Activated T-helper 2 cell treated with anti-CD3 and anti-CD28 coated beads, Interferon-gamma antibody, Interleukin-2, Interleukin-4, amounts not matched to agents 10 μg/mL and 5 μg/mL and 100 μg/mL, durations not matched to agents 14 hours and 24 hours and 36 hours (primary cell): Measurements from ENCODE around the gene MYH14. TPM values are rescaled to one million over a fixed set of nuclear protein-coding genes. Genes with fewer than 3 reads are reported as not detected.

ENCODE experiments used
- DNase-seq: peaks from one replicate; pipeline ENCODE4 v3.0.0; 2021; ENCODE audit warnings: low spot score
- H3K27ac Mint-ChIP-seq: one replicate; pipeline ENCODE4 v1.8.0; 2021; ENCODE audit warnings: mixed read lengths
- H3K27me3 Mint-ChIP-seq: one replicate; pipeline ENCODE4 v1.8.0; 2021; ENCODE audit warnings: low read depth, mixed read lengths
- H3K36me3 Mint-ChIP-seq: one replicate; pipeline ENCODE4 v1.8.0; 2021; ENCODE audit warnings: low read depth, mixed read lengths
- H3K4me1 Mint-ChIP-seq: one replicate; pipeline ENCODE4 v1.8.0; 2021; ENCODE audit warnings: low read depth, mixed read lengths
- H3K4me3 Mint-ChIP-seq: one replicate; pipeline ENCODE4 v1.8.0; 2021; ENCODE audit warnings: low read depth, mild to moderate bottlenecking, moderate library complexity, mixed read lengths
- H3K9me3 Mint-ChIP-seq: one replicate; pipeline ENCODE4 v1.8.0; 2021; ENCODE audit warnings: mixed read lengths
- intact Hi-C: fragments of 100-400 bp; cut with micrococcal nuclease; formaldehyde crosslinking; loops from one replicate; pipeline ENCODE4 v1.15.1; 2023
- total RNA-seq: library from RNA; stranded (reverse); gene quantifications from 2 replicates; pipeline ENCODE4 v1.2.3, GENCODE V29; 2022

MYH14 gene
- total RNA-seq, 1 donor from 2014 or later, result not detected

DNA sequence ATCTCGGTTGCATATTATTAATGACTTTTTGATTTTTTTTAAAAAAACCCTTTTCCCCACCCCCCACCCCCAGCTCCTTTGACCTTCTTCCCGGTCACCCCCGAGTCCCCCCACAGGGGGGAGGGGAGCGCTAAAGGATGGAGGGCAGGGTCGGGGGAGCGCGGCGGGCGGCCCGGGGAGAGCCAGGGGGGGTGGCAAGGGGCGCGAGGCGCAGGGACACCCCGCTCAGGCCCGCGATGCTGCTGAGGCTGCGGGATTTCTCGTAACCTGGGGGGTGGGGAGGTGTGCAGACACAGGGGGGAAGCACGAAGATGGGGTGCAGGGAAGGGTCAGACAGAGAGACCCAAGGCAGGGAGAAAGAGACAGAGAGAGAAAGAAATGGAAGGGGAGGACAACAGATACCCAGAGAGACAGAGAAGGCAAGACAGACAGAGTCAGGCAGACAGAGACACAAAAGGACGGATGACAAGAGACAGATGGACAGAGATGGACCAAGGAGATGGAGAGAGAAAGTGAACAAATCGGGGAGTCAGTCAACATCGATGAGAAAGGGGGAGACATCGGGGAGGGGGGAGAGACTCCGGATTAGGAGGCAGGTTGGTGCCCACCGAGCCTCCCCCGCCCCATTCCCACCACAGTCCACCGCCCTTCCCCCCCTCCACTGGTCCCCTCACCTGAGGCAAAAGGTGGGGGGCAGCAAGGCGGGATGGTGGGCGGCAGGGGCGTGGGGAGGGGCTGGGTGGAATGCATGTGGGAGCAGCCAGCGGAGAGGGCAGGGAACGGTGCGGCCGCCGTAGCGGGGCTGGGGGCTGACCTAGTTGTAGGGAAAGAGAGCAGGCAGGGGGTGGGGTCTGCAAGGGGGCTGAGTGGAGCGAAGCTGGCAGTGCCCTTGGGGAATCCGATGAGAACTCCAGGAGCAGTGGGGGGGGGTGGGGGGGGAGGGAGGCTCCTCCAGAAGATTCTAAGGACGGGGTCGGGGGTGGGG is 111.6 kb downstream of the MYH14 start:
- no peak for DNase-seq
- intact Hi-C loops, result no loop called here
- no peaks in the 10 kb centered on the region for H3K36me3 Mint-ChIP-seq
- no peaks in the 10 kb centered on the region for H3K9me3 Mint-ChIP-seq
- peaks cover 9% of the 10 kb centered on the region for H3K4me1 Mint-ChIP-seq
- peaks cover 41% of the 10 kb centered on the region for H3K27me3 Mint-ChIP-seq
- peak overlapping the region; percentile 57 for H3K27ac Mint-ChIP-seq
- H3K4me3 Mint-ChIP-seq, result peak overlapping the region; percentile 69

DNA sequence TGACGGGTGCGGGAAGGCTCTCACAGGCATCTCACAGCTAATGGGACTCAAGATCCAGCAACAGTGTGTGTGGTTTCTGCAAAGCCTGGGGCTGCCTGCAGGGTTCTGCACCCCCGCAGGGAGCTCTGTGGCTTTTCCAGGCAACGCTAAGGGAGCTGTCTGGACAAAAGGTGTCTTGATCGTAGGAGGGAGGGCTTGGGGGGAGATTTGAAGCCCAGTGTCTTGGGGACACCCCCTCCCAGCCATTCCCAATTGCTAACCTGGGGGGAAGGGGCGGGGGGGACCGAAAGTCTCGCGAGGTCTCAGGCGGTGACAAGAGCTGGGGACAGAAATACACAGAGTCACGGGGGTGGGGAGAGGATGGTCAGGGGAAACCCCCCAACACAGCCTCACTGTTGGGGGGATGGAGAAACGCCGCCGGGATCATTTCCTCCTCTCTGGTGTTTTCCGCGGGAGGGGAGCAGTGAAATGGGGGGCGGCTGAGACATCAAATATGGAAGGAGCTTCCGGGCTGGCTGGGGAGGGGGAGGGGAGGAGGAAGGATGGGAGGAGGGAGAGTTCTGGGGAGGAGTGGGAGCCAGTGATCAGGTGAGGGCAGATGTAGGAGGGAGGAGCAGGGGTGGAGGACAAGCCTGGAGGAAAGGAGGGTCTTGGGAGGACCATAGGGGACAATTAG is 112.5 kb downstream of the MYH14 start:
- intact Hi-C loops, result no loop called here
- peak overlapping the region; percentile 77 for H3K4me3 Mint-ChIP-seq
- H3K36me3 Mint-ChIP-seq, result no peaks in the 10 kb centered on the region
- peak overlapping the region; percentile 33 for H3K27ac Mint-ChIP-seq
- H3K4me1 Mint-ChIP-seq, result peaks cover 9% of the 10 kb centered on the region
- H3K9me3 Mint-ChIP-seq, result no peaks in the 10 kb centered on the region
- H3K27me3 Mint-ChIP-seq, result peaks cover 32% of the 10 kb centered on the region
- DNase-seq, result no peak

GRCh38 chr19:50317115-50317514 is 113.7 kb downstream of the MYH14 start:
- H3K4me1 Mint-ChIP-seq, result peaks cover 9% of the 10 kb centered on the region
- intact Hi-C loops, result no loop called here
- H3K27ac Mint-ChIP-seq, result no peak overlapping the region
- H3K4me3 Mint-ChIP-seq, result no peak overlapping the region
- DNase-seq, result no peak
- H3K9me3 Mint-ChIP-seq, result no peaks in the 10 kb centered on the region
- H3K36me3 Mint-ChIP-seq, result no peaks in the 10 kb centered on the region
- peaks cover 28% of the 10 kb centered on the region for H3K27me3 Mint-ChIP-seq

GRCh38 chr19:50318438-50318837 is 115.0 kb downstream of the MYH14 start:
- H3K27me3 Mint-ChIP-seq, result peaks cover 19% of the 10 kb centered on the region
- peaks cover 3% of the 10 kb centered on the region for H3K36me3 Mint-ChIP-seq
- no peaks in the 10 kb centered on the region for H3K9me3 Mint-ChIP-seq
- DNase-seq, result no peak
- peaks cover 9% of the 10 kb centered on the region for H3K4me1 Mint-ChIP-seq
- intact Hi-C loops, result no loop called here
- no peak overlapping the region for H3K27ac Mint-ChIP-seq
- no peak overlapping the region for H3K4me3 Mint-ChIP-seq

GRCh38 chr19:50319156-50319555 is 115.7 kb downstream of the MYH14 start:
- H3K4me3 Mint-ChIP-seq, result no peak overlapping the region
- no peak for DNase-seq
- peaks cover 9% of the 10 kb centered on the region for H3K4me1 Mint-ChIP-seq
- H3K27ac Mint-ChIP-seq, result no peak overlapping the region
- intact Hi-C loops, result no loop called here
- H3K27me3 Mint-ChIP-seq, result peaks cover 13% of the 10 kb centered on the region
- peaks cover 3% of the 10 kb centered on the region for H3K36me3 Mint-ChIP-seq
- H3K9me3 Mint-ChIP-seq, result no peaks in the 10 kb centered on the region

GRCh38 chr19:50320051-50320450 is 116.6 kb downstream of the MYH14 start:
- no peak overlapping the region for H3K4me3 Mint-ChIP-seq
- DNase-seq, result no peak
- H3K9me3 Mint-ChIP-seq, result no peaks in the 10 kb centered on the region
- H3K27me3 Mint-ChIP-seq, result peaks cover 7% of the 10 kb centered on the region
- peaks cover 10% of the 10 kb centered on the region for H3K4me1 Mint-ChIP-seq
- intact Hi-C loops, result no loop called here
- peaks cover 3% of the 10 kb centered on the region for H3K36me3 Mint-ChIP-seq
- no peak overlapping the region for H3K27ac Mint-ChIP-seq

DNA sequence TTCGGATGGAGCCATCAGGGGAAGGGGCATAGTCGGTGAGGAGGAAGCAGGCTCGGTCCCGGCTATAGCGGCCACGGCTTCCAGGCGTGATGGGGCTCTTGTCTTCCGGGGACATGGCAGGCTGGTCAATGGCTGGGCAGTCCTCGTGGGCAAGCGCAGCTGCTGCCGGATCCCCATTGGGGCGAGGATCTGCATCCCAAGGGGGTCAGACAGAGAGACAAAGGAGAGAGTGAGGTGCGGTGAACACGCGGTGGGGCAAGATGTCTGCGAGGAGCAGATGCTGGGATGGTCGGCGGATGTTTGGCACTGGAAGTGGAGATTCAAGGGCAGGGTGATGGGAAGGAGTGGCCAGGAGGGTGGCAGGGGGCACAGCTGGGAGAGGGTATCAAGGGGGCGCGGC is 117.2 kb downstream of the MYH14 start:
- DNase-seq, result no peak
- H3K4me3 Mint-ChIP-seq, result no peak overlapping the region
- peaks cover 9% of the 10 kb centered on the region for H3K4me1 Mint-ChIP-seq
- intact Hi-C loops, result no loop called here
- peaks cover 3% of the 10 kb centered on the region for H3K36me3 Mint-ChIP-seq
- peaks cover 5% of the 10 kb centered on the region for H3K27me3 Mint-ChIP-seq
- H3K27ac Mint-ChIP-seq, result no peak overlapping the region
- H3K9me3 Mint-ChIP-seq, result no peaks in the 10 kb centered on the region

- intact Hi-C loops, result no loop called here
- DNase-seq, result no peak
- no peak overlapping the region for H3K4me3 Mint-ChIP-seq
- peaks cover 7% of the 10 kb centered on the region for H3K36me3 Mint-ChIP-seq
- H3K4me1 Mint-ChIP-seq, result peaks cover 15% of the 10 kb centered on the region
- no peak overlapping the region for H3K27ac Mint-ChIP-seq
- H3K27me3 Mint-ChIP-seq, result peaks cover 4% of the 10 kb centered on the region
- no peaks in the 10 kb centered on the region for H3K9me3 Mint-ChIP-seq
Measured at GRCh38 chr19:50321831-50322230, 118.4 kb downstream of the MYH14 start.

GRCh38 chr19:50322234-50322633 is 118.8 kb downstream of the MYH14 start:
- Mint-ChIP-seq H3K27ac (no peak overlapping the region), H3K36me3 (peaks cover 11% of the 10 kb centered on the region), H3K4me1 (peaks cover 19% of the 10 kb centered on the region), H3K4me3 (no peak overlapping the region), H3K9me3 (no peaks in the 10 kb centered on the region), H3K27me3 (peaks cover 8% of the 10 kb centered on the region)
- DNase-seq, result no peak
- intact Hi-C loops, result no loop called here

- Mint-ChIP-seq H3K4me1 (peaks cover 25% of the 10 kb centered on the region), H3K27ac (no peak overlapping the region), H3K4me3 (no peak overlapping the region), H3K36me3 (peaks cover 18% of the 10 kb centered on the region), H3K27me3 (peaks cover 15% of the 10 kb centered on the region), H3K9me3 (no peaks in the 10 kb centered on the region)
- no peak for DNase-seq
- intact Hi-C loops, result no loop called here
Measured at GRCh38 chr19:50322931-50323781, 119.7 kb downstream of the MYH14 start.

DNA sequence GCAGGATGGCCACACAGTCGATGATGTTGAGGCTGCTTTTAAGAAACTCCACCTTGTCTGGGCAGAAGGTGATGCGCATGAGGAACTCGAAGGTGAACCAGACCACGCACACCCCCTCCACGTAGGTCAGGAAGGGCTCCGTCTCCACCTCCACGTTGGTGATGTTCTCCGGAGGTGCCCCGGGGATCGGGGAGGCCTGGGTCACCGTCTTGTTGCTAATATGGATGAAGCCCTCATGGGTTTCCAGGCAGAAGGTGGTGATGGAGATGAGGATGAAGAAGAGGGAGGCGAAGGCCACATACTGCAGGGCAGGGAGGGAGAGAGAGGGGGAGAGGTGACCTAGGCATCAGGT is 120.3 kb downstream of the MYH14 start:
- Mint-ChIP-seq H3K27ac (no peak overlapping the region), H3K4me3 (no peak overlapping the region), H3K4me1 (peaks cover 25% of the 10 kb centered on the region), H3K9me3 (no peaks in the 10 kb centered on the region), H3K27me3 (peaks cover 15% of the 10 kb centered on the region), H3K36me3 (peaks cover 18% of the 10 kb centered on the region)
- DNase-seq, result no peak
- intact Hi-C loops, result no loop called here

DNA sequence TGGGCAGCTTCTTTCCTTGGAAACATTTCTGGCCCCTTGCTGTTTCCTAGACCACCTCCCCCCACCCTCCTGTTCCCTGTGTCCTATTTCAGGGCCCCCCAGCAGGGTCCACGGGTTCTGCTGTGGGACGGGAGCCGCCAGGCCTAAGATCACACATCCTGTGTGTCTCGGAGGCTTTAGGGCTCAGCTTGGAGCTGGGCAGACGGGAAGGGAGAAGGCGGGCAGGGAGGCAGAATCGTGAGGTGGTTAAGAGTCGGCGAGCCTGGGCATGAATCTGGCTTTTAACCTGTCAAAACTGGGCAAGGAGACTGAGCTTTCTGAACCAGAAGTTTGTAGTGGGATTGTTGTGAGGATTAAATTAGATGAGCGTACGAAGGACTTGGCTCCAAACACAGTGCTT is 120.9 kb downstream of the MYH14 start:
- no peak for DNase-seq
- H3K27me3 Mint-ChIP-seq, result peaks cover 15% of the 10 kb centered on the region
- no peak overlapping the region for H3K4me3 Mint-ChIP-seq
- no peaks in the 10 kb centered on the region for H3K9me3 Mint-ChIP-seq
- intact Hi-C loops, result no loop called here
- peaks cover 18% of the 10 kb centered on the region for H3K36me3 Mint-ChIP-seq
- H3K27ac Mint-ChIP-seq, result no peak overlapping the region
- H3K4me1 Mint-ChIP-seq, result peaks cover 26% of the 10 kb centered on the region
